ENCODE measurements around the gene FSTL4.

FSTL4 gene

DNA sequence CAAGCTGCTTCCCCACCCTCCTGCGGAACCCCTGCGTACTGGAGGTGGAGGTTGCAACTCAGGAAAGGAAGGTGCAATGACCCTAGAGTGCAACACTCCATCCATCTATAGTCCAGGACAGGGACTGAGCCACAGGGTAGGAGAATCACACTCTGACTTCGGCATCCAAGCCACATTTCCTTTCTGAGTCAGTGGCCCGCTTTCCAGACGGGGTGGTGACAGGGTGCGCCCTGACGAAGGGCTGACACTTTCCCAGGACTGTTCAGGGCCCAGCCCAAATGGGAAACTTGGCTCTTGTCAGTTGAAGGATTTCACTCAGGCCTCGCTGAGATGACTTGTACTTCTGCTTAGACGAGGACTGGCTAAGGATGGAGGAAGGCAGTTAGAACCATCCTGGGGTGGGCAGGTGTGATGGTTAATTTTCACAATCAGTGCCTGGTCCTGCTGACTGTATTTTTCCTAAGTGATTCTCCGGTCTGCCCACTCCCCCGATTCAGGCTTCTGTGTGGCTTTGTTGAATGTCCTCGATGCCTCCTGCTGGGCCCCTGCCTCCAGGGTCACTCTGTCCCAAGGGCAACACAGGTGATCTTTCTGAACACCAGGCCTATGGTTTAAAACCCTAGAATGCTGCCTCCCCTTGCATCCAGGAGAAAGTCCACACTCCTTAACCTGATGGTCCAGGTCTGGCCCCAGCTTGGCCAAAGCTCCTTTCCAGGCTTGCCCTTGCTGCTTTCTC lies 228.1 kb downstream of the FSTL4 start:
- no peak overlapping the region for H3K4me3 ChIP-seq (ENCODE audit: low read depth, low read length)
- no peak for DNase-seq (ENCODE audit: low read depth)

DNA sequence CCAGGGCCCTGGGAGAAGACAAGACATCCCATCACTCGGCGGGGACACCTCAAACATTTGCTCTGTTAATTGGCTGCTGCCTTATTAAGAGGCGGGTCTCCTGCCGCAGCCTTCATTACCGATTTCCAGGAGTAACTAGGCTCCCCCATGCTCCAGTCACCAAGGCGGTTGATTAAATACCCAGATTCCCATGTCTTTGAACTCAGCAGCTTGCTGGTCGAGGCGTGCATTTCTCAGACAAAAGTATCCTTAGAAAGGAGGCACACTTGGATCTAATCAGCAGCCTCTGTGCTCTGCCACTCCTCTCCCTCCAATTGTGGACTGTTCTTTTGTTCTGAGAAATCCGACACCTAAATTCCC lies 228.8 kb downstream of the FSTL4 start:
- no peak overlapping the region for H3K4me3 ChIP-seq (ENCODE audit: low read depth, low read length)
- no peak for DNase-seq (ENCODE audit: low read depth)

DNA sequence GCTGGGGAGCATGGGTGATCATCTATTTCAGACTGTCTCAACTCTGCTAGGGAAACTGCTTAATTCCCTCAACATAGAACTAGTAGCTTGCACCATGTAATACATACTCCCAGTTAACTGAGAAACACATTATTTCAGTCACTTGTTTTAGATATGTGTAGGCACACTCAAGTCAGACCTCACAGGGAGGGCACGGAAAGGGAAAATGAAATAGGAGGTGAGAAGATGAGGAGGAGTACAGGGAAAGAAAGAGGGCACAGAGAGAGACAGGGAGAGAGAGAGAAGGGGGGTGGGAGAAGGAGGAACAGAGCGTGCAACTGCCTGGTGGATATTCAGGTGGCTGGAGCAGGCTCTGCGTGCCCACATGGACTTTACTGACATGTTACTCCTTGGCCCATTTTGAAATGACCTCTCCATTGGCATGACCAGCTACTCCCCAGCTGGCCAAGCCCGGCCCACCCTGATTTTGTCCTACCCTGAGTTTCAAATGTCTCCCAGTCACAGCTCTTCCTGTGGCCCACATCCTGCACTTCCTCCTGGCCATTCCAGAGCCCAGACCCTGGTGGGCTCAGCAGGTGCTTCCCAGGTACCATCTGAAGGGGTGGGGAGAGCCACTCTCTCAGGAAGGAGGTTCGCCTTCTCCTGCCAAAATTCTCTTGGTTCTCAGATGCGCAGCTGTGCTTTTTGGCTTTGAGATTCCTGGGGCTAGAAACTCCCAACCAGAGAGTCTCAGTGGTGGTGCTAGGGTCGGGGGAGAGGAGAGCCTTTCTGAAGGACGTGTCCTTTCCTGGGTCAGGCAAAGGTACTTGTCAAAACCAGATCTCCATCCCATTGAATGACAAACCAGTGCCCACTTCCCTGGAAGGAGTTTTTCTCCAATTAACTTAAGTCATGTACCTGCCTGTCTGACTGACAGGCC lies 229.4 kb downstream of the FSTL4 start:
- no peak for DNase-seq (ENCODE audit: low read depth)
- no peak overlapping the region for H3K4me3 ChIP-seq (ENCODE audit: low read depth, low read length)

DNA sequence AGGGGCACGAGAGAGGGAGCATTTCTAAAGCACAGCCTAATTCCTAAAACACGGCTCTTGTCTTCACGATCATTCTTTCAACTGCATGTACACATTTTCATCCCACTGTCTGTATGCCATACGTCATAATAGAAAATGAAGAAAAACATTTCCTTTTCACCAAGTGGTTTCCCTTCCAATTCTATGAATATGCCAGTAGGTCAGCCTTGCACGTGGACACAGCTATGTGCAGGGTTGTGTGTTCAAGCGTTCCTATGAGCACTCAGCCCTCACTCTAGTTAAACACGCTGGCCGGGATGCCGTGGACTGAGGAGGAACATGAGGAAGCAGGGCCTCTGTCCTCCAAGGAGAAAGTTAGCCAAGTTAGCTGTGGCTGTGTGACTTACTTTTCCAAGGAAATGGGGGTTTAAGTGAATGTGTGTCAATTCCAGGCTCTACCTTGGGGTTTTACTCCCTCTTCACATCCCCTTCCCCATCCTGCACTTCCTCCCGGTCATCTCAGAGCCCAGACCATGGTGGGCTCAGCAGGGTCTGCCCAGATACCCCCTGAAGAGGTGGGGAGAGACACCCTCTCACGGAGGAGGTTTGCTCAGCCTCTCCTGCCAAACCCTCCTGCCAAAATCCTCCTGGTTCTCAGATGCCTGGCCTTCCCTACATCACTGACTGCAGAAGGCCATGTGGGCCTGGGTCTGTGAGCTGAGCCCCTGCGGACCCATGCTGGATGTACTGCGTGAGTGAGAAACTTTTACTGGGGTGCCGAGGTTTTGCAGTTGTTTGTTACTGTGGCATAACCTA lies 230.6 kb downstream of the FSTL4 start:
- no peak for DNase-seq (ENCODE audit: low read depth)
- H3K4me3 ChIP-seq (ENCODE audit: low read depth, low read length): no peak overlapping the region

DNA sequence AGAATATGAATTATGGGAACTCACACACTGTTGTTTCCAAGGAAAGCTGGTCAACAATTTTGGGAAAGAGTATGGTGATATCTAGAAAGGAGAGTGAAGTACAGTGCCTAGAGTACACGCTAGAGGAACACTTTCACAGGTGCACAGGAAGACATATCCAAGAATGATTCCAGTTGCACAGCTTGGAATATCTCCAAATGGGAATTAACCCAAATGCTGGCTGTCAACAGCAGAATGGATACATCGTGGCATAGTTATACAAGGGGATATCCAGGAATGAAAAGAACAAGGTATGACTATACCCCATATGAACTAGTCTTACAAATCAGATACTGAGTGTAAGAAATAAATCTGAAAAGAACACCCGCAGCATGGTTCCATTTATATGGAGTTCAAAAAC lies 231.3 kb downstream of the FSTL4 start:
- DNase-seq (ENCODE audit: low read depth): no peak
- H3K4me3 ChIP-seq (ENCODE audit: low read depth, low read length): no peak overlapping the region

DNA sequence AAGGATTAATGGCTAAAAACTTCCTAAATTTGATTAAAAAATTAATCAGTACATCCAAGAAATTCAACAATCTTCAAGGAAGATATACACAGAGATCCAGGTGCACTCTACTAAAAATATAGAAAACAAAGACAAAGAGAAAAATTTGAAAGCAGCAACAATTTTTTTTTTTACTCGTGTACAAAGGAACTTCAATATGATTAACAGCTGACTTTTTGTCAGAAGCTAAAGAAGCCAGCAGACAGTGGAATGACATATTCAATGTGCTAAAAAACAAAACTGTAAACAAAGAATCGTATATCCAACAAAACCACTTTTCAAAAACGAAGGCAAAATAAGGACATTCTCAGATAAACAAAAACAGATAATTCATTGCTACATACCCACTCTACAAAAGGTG lies 234.6 kb downstream of the FSTL4 start:
- no peak for DNase-seq (ENCODE audit: low read depth)
- H3K4me3 ChIP-seq (ENCODE audit: low read depth, low read length): no peak overlapping the region

DNA sequence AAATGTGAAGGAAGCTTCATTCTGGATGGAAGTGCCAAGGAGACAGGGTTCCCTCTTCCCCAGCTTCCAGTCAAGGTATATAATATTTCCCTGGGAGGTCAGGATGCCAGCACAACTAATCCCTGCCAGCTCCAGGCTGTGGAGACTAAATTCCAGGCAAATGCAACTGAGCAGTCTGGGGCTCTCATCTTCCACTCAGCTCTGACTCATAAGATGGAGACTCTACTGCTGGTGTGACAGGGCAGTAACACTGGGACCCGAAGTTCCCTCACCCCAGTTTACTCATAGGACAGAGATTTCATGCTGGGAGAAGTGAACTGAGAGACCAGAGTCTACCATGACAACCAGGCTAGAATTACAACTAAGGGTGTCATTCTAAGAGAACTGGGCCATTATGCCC lies 235.4 kb downstream of the FSTL4 start:
- H3K4me3 ChIP-seq (ENCODE audit: low read depth, low read length): no peak overlapping the region
- no peak for DNase-seq (ENCODE audit: low read depth)

DNA sequence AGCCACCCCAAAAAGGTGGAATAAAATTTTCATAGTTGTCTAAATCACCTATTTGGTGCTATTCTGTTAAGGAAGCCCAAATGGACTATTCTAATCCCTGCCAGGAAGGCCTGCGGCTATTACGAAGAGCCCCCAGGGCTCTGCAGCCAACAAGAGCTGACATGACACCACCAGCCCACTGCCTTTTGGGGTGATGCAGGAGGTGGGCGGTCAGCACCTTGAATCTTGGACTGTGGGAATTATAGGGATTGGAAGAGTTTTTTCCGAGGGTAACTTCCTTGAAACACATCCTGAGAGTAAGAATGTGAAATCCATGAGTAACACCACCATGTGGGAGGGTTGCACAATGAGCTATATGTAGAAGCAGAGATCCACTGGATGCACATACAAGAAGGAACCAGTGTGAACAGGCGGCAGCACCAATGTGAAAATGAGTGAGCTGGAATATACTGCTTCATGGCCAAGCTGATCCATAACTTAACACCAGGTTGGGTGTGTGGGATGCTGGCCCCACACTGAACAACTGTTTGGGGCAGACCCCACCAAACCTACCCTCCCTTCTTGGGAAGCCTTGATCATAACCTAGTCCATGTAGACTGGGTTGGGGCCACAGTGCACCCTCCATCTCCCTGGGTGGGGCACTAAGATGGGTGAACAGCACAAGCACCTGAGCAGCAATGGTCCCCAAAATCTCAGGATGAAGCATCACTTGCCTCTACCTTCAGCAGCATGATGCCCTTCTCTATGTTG lies 239.0 kb downstream of the FSTL4 start:
- DNase-seq (ENCODE audit: low read depth): no peak
- H3K4me3 ChIP-seq (ENCODE audit: low read depth, low read length): no peak overlapping the region

DNA sequence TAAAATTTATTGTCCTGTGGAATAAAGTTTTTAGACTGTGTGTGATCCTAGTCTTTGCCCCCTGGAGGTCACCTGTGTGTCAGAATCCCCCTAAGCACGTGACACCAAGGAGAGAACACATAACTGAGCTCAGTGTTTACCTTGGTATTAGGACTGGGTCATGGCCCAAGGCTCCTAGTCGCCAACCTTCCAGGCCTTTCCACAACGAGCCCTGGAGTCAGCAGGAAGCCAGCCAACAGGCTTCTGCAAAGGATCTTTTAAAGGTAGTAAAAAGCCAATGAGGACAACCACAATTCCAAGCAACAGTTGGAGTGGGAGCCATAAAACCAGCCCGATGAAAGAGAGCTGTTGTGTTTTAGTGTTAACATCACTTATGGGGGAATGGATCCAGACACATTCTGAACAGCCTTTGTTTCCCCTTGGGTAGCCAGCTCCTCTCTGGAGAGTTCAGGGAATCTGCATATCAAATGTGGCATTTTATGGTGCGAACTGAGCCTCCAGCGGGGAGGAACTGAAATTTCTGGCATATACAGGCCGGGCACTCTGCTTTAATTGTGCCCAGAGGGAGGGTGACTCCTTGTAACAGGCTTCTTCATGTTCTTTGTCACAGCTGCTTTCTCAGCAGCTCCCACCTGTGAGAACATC lies 239.9 kb downstream of the FSTL4 start:
- DNase-seq (ENCODE audit: low read depth): no peak
- no peak overlapping the region for H3K4me3 ChIP-seq (ENCODE audit: low read depth, low read length)

DNA sequence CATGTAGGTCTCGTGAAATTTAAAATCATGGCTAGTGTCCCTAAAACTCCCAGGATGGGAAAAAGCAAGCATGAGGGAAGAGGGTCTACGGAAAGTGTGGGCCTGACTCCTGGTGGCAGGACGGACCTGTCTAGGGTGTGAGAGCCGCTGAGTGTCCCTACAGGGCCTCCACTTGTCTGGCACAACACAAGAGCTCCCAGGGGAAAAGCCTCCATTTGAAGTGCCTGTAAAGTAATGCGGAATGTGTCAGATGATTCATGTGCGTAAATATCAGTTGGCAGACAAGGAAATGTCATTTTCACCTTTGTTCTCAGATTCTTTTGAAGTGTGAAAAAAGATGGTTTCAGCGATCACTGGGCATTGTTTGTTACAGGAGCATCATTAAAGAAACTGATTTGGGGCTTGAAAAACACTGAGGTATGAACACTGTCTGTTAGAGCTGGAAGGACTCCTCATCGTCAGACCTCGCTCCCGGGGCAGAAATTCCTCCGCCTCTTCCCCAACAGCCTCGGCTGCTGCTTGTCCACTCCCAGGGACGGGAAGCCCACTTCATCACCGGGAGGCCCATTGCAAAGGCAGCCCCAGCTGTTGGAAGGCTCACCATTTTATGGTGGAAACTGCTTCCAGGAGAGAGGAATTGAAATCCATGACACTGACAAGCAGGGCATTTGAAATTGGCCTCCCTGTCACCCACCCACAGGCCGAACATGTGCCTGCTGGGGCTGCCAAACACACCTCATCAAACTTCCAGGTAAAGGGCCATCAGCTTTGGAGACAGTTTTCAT lies 240.8 kb downstream of the FSTL4 start:
- no peak for DNase-seq (ENCODE audit: low read depth)
- no peak overlapping the region for H3K4me3 ChIP-seq (ENCODE audit: low read depth, low read length)

DNA sequence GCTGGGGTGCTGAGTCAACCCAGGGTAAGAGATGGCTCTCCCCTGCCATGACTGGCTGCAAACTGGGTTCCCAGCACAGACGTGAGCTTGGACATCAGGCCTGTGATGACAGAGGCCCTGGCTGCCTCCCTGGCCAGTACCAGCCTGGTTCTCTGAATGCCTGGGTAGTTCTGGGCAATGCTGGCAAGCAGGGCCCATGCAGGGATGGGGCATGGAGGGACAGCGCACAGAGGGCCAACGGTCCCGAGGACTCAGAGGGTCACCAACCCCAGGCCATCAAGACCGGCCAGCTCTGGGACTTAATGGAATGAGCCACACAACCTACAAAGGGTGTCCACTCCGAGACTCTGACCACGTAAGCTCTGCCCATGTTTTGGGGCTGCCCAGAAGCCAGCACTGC lies 241.4 kb downstream of the FSTL4 start:
- no peak overlapping the region for H3K4me3 ChIP-seq (ENCODE audit: low read depth, low read length)
- DNase-seq (ENCODE audit: low read depth): no peak

DNA sequence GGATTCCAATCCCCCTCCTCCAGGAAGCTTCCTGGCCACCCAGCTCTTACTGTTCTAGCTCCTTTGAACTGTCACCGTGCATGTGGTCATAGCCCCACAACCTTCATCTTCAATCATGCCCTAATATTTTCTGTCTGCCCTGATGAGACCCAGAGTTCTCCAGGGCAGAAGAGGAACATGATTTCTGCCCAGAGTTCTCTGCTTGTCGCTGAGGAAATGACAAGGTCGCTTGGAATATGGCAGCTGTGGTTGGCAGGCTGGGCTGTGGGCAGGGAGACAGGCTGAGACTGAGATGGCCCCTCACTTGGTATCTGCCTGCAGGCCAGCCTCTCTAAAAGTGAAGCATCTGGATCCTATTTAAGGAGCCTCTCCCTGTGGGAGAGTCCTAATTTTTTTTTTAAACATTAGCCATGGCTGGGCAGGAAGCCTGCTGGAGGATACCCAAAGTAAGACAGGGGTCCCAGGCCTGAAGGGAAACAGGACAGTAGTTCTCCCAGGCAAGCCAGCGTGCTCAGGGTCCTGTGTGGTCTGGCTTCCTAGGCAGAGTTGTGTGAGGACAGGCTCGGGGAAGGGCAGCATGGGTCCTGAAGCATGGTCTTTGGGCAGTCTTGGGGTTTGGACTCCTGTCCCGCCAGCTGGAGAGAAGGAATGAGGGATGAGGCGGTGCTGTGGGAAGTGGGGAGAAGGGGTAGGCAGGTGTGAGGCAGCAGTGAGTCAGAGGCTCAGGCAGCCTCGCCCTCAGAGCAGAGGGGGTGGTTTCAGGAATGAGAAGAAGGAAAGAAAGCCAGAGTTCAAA lies 242.1 kb downstream of the FSTL4 start:
- no peak for DNase-seq (ENCODE audit: low read depth)
- H3K4me3 ChIP-seq (ENCODE audit: low read depth, low read length): no peak overlapping the region

DNA sequence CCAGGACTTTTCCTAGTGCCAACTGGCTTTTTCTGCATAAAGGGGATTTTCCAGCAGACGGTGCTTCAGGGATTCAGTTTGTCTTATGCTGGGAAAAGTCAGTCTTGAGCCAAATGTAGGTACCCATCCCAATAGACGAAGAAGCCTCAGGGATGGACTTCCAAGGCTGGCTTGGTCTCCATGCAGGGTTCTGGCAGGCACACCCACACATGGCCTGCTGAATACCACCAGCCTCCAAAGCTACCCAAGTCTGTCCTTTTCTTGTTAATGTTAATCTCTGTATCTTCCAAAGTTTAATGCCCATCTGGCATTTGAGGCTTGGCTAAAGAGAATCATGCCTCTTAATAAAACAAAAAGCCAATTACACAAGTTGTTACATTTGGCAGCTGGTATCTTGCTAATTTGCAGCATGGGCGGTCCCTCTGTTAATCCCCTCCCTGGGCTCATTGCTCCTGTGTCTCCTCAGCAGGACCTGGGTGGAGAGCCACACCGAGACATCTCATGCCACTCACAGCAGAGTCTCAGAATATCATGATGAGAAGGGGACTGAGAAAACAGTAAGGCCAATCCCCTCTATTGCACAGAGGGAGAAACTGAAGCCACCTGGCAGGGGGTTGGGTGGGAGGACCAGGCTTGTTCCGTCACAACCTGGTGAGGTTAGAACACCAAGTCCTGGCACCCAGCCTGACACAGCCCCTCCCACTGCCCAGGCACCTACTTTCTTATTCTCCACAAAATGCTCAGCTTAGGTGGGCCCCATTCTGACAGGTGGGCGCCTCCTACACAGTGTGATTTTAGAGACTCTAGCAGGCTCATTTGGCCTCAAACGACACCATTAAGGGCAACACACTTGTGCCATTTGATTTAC lies 243.2 kb downstream of the FSTL4 start:
- DNase-seq (ENCODE audit: low read depth): no peak
- no peak overlapping the region for H3K4me3 ChIP-seq (ENCODE audit: low read depth, low read length)

DNA sequence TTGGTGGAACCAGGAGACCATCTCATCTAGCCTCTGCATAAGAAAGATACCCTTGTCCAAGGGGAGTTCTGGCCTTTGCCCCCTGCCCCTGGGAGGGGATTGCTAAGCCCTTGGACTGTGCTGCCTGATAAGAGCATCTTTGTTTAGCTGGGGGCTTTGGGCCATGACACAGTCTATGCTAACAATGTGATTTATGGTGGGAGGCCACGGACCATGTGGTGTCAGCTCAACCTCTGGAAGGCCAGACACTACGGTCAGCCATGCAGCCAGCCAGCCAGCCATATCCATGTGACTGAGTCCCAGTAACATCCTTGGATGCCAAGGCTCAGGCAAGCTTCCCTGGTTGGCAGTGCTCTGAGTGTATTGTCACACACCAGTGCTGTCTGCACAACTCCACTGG lies 244.4 kb downstream of the FSTL4 start:
- H3K4me3 ChIP-seq (ENCODE audit: low read depth, low read length): no peak overlapping the region
- no peak for DNase-seq (ENCODE audit: low read depth)

DNA sequence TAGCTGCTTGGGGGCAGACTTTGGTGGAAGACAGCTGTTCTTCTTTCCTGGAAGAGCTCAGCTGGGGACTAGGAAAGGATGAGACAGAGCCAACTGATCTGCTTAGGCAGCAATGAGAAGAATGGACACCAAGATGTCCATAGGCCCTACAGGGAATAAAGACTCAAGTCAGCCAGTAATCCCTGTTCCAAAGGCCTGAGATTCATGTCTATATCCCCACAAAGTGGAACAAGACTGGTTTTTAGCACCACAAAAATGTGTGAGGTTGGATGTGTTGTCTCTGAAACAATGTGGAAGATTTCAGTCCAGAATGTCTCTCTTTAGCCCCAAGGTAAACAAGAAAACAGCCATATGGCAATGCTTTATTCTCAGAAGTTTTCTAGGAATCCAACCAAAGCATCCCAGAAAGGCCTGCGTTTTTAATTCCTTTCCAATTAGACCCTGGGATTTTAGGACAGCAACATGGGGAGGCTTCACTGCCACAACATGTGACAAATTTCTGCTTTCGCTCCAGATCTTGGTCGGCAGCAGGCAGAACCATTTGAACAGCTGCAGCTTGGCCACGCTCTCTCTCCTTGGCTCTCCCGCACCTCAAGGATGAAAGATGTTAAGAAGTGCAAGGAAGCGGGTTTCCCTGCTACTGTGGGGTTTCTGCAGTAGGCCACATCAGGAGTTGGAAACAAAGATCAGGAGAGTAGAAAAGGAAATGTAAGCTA lies 245.1 kb downstream of the FSTL4 start:
- DNase-seq (ENCODE audit: low read depth): no peak
- H3K4me3 ChIP-seq (ENCODE audit: low read depth, low read length): no peak overlapping the region

DNA sequence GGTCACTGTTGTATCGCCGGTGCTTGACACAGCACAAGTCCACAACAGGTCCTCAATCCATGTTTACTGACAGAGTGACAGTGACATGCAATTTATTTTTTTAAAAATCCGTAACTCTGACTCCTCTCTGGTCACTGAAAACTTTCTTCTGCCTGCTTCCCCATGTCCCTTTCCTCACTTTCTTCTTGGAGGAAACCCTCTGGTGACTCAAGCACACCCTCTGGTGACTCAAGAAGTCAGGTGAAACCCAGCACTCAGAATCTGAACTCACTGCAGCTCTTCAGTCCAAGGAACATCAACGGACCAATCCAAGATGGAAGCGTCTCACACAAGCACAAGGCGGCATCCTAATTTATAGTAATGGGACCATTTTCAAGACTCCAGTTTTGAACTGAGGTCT lies 245.9 kb downstream of the FSTL4 start:
- no peak overlapping the region for H3K4me3 ChIP-seq (ENCODE audit: low read depth, low read length)
- DNase-seq (ENCODE audit: low read depth): no peak
